Stimulated activated CD4-positive, alpha-beta T cell treated with anti-CD3 and anti-CD28 coated beads, Interleukin-12 subunit alpha, Interleukin-12 subunit beta, amount 100 ng/mL, for 24 hours (primary cell): Measurements from ENCODE around the gene SDK2.

ENCODE experiments used
- DNase-seq, 2 experiments: peaks; one replicate each; pipeline ENCODE4 v3.0.0-alpha.2; 2020; ENCODE audit warnings: low read depth in 2 of 2

Gene SDK2

GRCh38 chr17:73644145-73645049, at the start of gene SDK2:
SDK2 (minus strand) TSS chr17:73644445; CDS start chr17:73644088, 357 bp downstream.
- DNase-seq: no peak

- no peak for DNase-seq
Measured at GRCh38 chr17:73693071-73693470, 48.8 kb upstream of the SDK2 start.

- no peak for DNase-seq
Measured at GRCh38 chr17:73691321-73691766, 47.1 kb upstream of the SDK2 start.

- DNase-seq: no peak
Measured at GRCh38 chr17:73690676-73691075, 46.4 kb upstream of the SDK2 start.

GRCh38 chr17:73689596-73690275, 45.5 kb upstream of the SDK2 start:
- DNase-seq: no peak

GRCh38 chr17:73686961-73687360, 42.7 kb upstream of the SDK2 start:
- no peak for DNase-seq

GRCh38 chr17:73686126-73686525, 41.9 kb upstream of the SDK2 start:
- no peak for DNase-seq

GRCh38 chr17:73684183-73684582, 39.9 kb upstream of the SDK2 start:
- no peak for DNase-seq

GRCh38 chr17:73683771-73684170, 39.5 kb upstream of the SDK2 start:
- DNase-seq: no peak

- DNase-seq: no peak
Measured at GRCh38 chr17:73681946-73682345, 37.7 kb upstream of the SDK2 start.

- no peak for DNase-seq
Measured at GRCh38 chr17:73679476-73679875, 35.2 kb upstream of the SDK2 start.

GRCh38 chr17:73678999-73679398, 34.8 kb upstream of the SDK2 start:
- no peak for DNase-seq

GRCh38 chr17:73669771-73670170, 25.5 kb upstream of the SDK2 start:
- no peak for DNase-seq

- DNase-seq: no peak
Measured at GRCh38 chr17:73667181-73667959, 23.1 kb upstream of the SDK2 start.

GRCh38 chr17:73663614-73664013, 19.4 kb upstream of the SDK2 start:
- DNase-seq: no peak

- no peak for DNase-seq
Measured at GRCh38 chr17:73660366-73660765, 16.1 kb upstream of the SDK2 start.

- no peak for DNase-seq
Measured at GRCh38 chr17:73658821-73659515, 14.7 kb upstream of the SDK2 start.

GRCh38 chr17:73657473-73658116, 13.3 kb upstream of the SDK2 start:
- no peak for DNase-seq

- DNase-seq: no peak
Measured at GRCh38 chr17:73654241-73654640, 10.0 kb upstream of the SDK2 start.

GRCh38 chr17:73653810-73654209, 9.6 kb upstream of the SDK2 start:
- no peak for DNase-seq

GRCh38 chr17:73652886-73653480, 8.7 kb upstream of the SDK2 start:
- no peak for DNase-seq
